CD8-positive, alpha-beta memory T cell (primary cell): ENCODE data around the gene AIP. TPM values are rescaled to one million over a fixed set of nuclear protein-coding genes. Genes with fewer than 3 reads are reported as not detected.
A peak's percentile ranks its signal among the peaks of the same experiment; 100 is the strongest.
"Not testable (repeated sequence)": the region's sequence is repeated elsewhere in the genome, so short reads cannot be mapped to it uniquely, and the experiment has no call there.

ENCODE experiments used
- CTCF ChIA-PET: fragments of 350-600 bp; sonication (Branson Sonifier 250); formaldehyde crosslinking; loops from one replicate; lab custom pipeline; 2021; ENCODE audit warnings: antibody characterized with exemption; lab: Charles Lee
- POLR2A ChIA-PET: fragments of 350-600 bp; sonication (Branson Sonifier 250); formaldehyde crosslinking; loops from one replicate; lab custom pipeline; 2021; ENCODE audit warnings: antibody characterized with exemption; lab: Charles Lee
- DNase-seq, 5 donors: peaks; one replicate each; pipeline versions ENCODE4 v3.0.0 to v3.0.0-alpha.2; 2020 to 2022; ENCODE audit warnings: mixed read lengths in 1 of 5
- H3K27ac ChIP-seq: one replicate; pipeline ENCODE4 v1.7.0; 2013; ENCODE audit warnings: low read depth, mild to moderate bottlenecking, low read length, moderate library complexity
- H3K27me3 ChIP-seq: 2 replicates; pipeline ENCODE4 v1.7.0; 2013; ENCODE audit warnings: low read length, mild to moderate bottlenecking; ENCODE audit not compliant: insufficient read depth, poor library complexity, severe bottlenecking
- H3K36me3 ChIP-seq: 2 replicates; pipeline ENCODE4 v1.7.0; 2013; ENCODE audit warnings: mild to moderate bottlenecking, low read length, moderate library complexity; ENCODE audit not compliant: insufficient read depth
- H3K4me1 ChIP-seq: 2 replicates; pipeline ENCODE4 v1.7.0; 2013; ENCODE audit warnings: mild to moderate bottlenecking, low read length, moderate library complexity; ENCODE audit not compliant: insufficient read depth
- H3K4me3 ChIP-seq: 2 replicates; pipeline ENCODE4 v1.7.0; 2013; ENCODE audit warnings: mild to moderate bottlenecking, low read length
- H3K9me3 ChIP-seq: 2 replicates; pipeline ENCODE4 v1.7.0; 2013; ENCODE audit warnings: mild to moderate bottlenecking, low read length
- H3K27ac Mint-ChIP-seq, 8 donors: one replicate each; pipeline ENCODE4 v1.8.0; 2020 to 2021; ENCODE audit warnings: mixed read lengths in 8 of 8, mild to moderate bottlenecking in 6 of 8, inconsistent platforms in 3 of 8, moderate library complexity in 3 of 8
- H3K27me3 Mint-ChIP-seq, 2 donors: one replicate each; pipeline ENCODE4 v1.8.0; 2020 to 2021; ENCODE audit warnings: mixed read lengths in 2 of 2, mild to moderate bottlenecking in 1 of 2, moderate library complexity in 1 of 2
- H3K36me3 Mint-ChIP-seq, 3 donors: one replicate each; pipeline ENCODE4 v1.8.0; 2020 to 2021; ENCODE audit warnings: mixed read lengths in 3 of 3, inconsistent platforms in 1 of 3, mild to moderate bottlenecking in 1 of 3
- H3K4me1 Mint-ChIP-seq, 3 donors: one replicate each; pipeline ENCODE4 v1.8.0; 2020 to 2021; ENCODE audit warnings: mixed read lengths in 3 of 3, inconsistent platforms in 1 of 3, mild to moderate bottlenecking in 1 of 3
- H3K4me3 Mint-ChIP-seq, 7 donors: one replicate each; pipeline ENCODE4 v1.8.0; 2020 to 2021; ENCODE audit warnings: mixed read lengths in 7 of 7, mild to moderate bottlenecking in 6 of 7, moderate library complexity in 4 of 7, inconsistent platforms in 2 of 7
- H3K9me3 Mint-ChIP-seq, 5 donors: one replicate each; pipeline ENCODE4 v1.8.0; 2020 to 2022; ENCODE audit warnings: mixed read lengths in 5 of 5, mild to moderate bottlenecking in 3 of 5, moderate library complexity in 2 of 5, inconsistent platforms in 1 of 5
- polyA plus RNA-seq: library from polyadenylated mRNA; unstranded; fragments of 300-500 nt; fragmentation: Illumina TruSeq; gene quantifications from one replicate; pipeline ENCODE4 v1.2.3, GENCODE V29; 2021
- total RNA-seq, 2 experiments: library from RNA; stranded (reverse); gene quantifications; one replicate each; pipeline ENCODE4 v1.2.3, GENCODE V29; 2021

Gene AIP
- total and polyA plus RNA-seq, 3 experiments from 2014 or later: 160 to 210 (median 171) TPM

DNA sequence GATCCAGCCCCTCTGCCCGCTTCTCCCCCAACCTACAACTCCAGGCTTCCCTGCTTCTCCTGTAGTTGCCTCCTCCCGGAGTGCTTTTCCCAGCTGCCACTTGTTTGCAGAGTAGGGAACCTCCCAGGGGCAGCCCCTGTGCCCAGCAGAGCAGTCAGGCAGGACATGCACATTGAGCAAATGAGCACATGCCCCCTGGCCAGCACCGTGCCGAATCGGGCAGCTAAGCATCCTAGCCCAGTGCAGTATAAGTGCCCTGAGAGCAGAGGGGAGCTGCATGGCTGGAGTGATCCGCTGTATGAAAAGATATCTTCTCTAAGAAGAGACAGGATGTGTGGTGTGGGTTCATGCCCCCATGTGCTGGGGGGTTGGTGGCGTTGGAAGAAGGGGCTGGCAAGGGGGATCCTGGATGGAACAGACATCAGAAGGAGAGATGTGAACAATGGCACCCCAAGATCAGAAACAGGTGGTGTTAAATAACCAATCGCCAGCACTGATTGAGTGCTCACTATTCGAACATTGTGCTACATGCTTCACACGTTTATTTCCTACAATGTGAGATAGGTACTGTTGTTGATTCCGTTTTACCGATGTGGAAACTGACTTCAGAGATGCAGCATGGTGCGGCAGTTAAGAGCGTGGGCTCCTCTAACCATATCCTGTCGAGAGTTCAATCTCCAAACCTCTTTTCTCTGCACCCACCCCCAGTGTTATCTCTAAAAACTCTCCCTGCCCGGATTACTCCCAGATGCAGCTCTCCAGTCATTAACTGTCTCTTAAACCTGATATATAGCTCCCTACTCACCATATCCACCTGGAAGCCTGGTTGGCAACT is 1.2 kb downstream of the AIP start:
- Mint-ChIP-seq H3K4me1 (peaks cover 55 to 67% (median 58%) of the 10 kb centered on the region in 3 donors), H3K4me3 (peak overlapping the region; percentile 87 to 99 (median 95)), H3K36me3 (peaks cover 4 to 40% (median 8%) of the 10 kb centered on the region in 3 donors), H3K9me3 (no peaks in the 10 kb centered on the region), H3K27ac (peak overlapping the region; percentile 90 to 100 (median 98)), H3K27me3 (no peaks in the 10 kb centered on the region)
- Histone ChIP-seq H3K4me3 (peak overlapping the region; percentile 96), H3K36me3 (peaks cover 13% of the 10 kb centered on the region), H3K9me3 (no peaks in the 10 kb centered on the region), H3K4me1 (peaks cover 57% of the 10 kb centered on the region), H3K27ac (peak overlapping the region; percentile 80), H3K27me3 (no peaks in the 10 kb centered on the region)
- DNase-seq: peak; percentile 24 to 85 (median 69)
- POLR2A ChIA-PET: interaction anchor here (1.0 to 4.1 kb wide), 13 partner anchors 8 to 243 kb away, joined by 3 to 38 read pairs (median 6); partner anchors contain the start of genes PITPNM1, POLD4, PPP1CA and PTPRCAP
- CTCF ChIA-PET: interaction anchor here (0.9 to 3.2 kb wide), 9 partner anchors 15 to 167 kb away, joined by 3 to 15 read pairs (median 4); partner anchors contain the start of genes PPP1CA, PTPRCAP and TMEM134

DNA sequence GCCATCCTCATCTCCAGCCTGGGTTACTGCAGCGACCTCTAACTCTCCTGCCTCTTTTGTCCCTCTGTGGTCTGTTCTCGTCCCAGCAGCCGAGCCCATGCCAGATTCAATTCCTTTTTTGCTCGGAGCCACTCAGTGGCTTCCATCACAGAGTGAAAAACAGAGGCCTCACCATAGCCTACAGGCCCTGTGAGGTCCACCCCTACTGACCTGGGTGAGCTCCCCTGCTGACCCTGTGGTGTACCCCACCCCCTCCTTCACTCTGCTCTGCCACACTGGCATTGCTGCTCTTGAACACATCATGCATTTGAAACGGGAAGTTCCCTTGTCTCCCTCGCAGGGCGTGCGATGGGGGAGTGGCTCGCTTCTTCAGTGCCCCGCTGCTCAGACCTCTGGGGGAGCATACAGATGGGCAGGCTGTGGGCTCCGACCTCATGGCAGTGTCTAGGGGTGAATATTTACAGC is 2.1 kb downstream of the AIP start:
- DNase-seq: peak; percentile 39 to 76 (median 57)
- Histone ChIP-seq H3K27me3 (no peaks in the 10 kb centered on the region), H3K27ac (peak overlapping the region; percentile 80), H3K9me3 (no peaks in the 10 kb centered on the region), H3K4me3 (peak overlapping the region; percentile 96), H3K4me1 (peaks cover 57% of the 10 kb centered on the region), H3K36me3 (peaks cover 20% of the 10 kb centered on the region)
- peaks cover 4 to 45% (median 12%) of the 10 kb centered on the region in 3 donors for H3K36me3 Mint-ChIP-seq
- ChIA-PET POLR2A (interaction anchor here (0.7 to 4.1 kb wide), 9 partner anchors 20 to 209 kb away, joined by 3 to 38 read pairs (median 7); partner anchors contain the start of genes PITPNM1, PPP1CA, PTPRCAP and RAD9A), CTCF (interaction anchor here (0.9 to 3.2 kb wide), 7 partner anchors 16 to 132 kb away, joined by 3 to 15 read pairs (median 5); partner anchors contain the start of genes PPP1CA, PTPRCAP and TMEM134)
- peak overlapping the region; percentile 90 to 100 (median 98) for H3K27ac Mint-ChIP-seq
- no peaks in the 10 kb centered on the region for H3K27me3 Mint-ChIP-seq
- no peaks in the 10 kb centered on the region for H3K9me3 Mint-ChIP-seq
- peaks cover 60 to 71% (median 62%) of the 10 kb centered on the region in 3 donors for H3K4me1 Mint-ChIP-seq
- H3K4me3 Mint-ChIP-seq: peak overlapping the region; percentile 87 to 99 (median 95)

DNA sequence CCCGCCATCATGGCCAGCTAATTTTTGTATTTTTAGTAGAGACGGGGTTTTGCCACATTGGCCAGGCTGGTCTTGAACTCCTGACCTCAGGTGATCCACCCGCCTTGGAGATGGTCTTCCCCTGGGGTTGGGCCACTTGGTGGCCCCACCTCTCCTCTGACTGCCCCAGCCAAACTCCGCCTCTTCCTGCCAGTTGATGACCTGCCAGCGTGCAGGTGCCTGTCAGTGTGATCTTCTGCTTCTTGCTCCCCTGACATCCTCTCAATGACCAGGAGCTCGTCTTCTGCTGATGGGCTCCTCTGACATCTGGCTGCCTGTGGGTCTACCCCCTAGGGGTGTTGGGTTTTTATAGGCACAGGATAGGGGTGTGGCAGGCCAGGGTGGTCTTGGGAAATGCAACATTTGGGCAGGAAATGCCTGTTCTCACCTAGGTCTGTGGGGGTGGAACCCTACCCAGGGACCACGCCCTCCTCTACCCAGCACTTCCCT is 3.1 kb downstream of the AIP start:
- H3K4me3 ChIP-seq: peak overlapping the region; percentile 41
- not testable (repeated sequence) for H3K27me3 Mint-ChIP-seq, H3K27me3 ChIP-seq, H3K9me3 ChIP-seq, H3K27ac ChIP-seq, H3K9me3 Mint-ChIP-seq
- CTCF ChIA-PET: interaction anchor here (0.9 to 3.2 kb wide), 7 partner anchors 17 to 135 kb away, joined by 3 to 15 read pairs (median 6); partner anchors contain the start of genes PITPNM1, PTPRCAP, RAD9A and TMEM134
- peaks cover 57% of the 10 kb centered on the region for H3K4me1 ChIP-seq
- peak overlapping the region; percentile 79 to 96 (median 87) for H3K4me3 Mint-ChIP-seq
- peaks cover 21% of the 10 kb centered on the region for H3K36me3 ChIP-seq
- H3K4me1 Mint-ChIP-seq: peaks cover 60 to 73% (median 63%) of the 10 kb centered on the region in 3 donors
- peak overlapping the region; percentile 80 to 100 (median 94) for H3K27ac Mint-ChIP-seq
- POLR2A ChIA-PET: interaction anchor here (0.5 to 4.1 kb wide), 9 partner anchors 18 to 245 kb away, joined by 3 to 38 read pairs (median 4); partner anchors contain the start of genes PITPNM1, PTPRCAP and RAD9A
- peak; percentile 28 to 64 (median 46) for DNase-seq
- peaks cover 4 to 55% (median 12%) of the 10 kb centered on the region in 3 donors for H3K36me3 Mint-ChIP-seq

DNA sequence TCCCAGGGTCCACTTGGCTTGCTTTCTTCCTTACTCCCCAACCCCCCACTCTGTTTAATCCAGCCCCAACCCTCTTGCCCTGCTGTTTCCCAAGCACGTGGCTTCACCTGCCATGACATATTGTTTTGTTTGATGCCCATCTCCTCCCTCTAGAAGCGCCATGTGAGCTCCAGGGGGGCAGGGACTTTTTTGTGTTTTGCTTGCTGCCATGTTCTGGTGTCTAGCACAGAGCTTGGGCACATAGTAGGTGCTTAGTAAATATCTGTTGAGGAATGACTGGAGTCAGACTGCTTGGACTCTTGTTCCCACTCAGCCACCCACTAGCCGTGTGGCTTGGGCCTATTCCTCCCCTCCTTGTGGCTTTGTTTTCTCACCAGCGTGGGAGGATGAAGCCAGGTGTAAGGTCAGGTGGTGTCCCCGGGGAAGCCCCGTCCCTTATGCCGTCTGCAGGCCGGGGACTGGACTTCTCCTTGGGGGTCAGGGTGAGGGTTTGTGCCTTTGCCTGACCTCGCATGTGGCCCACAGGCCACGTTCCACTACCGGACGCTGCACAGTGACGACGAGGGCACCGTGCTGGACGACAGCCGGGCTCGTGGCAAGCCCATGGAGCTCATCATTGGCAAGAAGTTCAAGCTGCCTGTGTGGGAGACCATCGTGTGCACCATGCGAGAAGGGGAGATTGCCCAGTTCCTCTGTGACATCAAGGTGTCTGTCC is 3.8 kb downstream of the AIP start:
- H3K4me3 Mint-ChIP-seq: peak overlapping the region; percentile 79 to 96 (median 87)
- CTCF ChIA-PET: interaction anchor here (1.8 to 3.2 kb wide), 6 partner anchors 18 to 135 kb away, joined by 4 to 15 read pairs (median 6); partner anchors contain the start of genes PITPNM1, PTPRCAP, RAD9A and TMEM134
- peaks cover 21% of the 10 kb centered on the region for H3K36me3 ChIP-seq
- H3K27me3 ChIP-seq: no peaks in the 10 kb centered on the region
- H3K27ac ChIP-seq: no peak overlapping the region
- no peaks in the 10 kb centered on the region for H3K27me3 Mint-ChIP-seq
- peaks cover 60 to 75% (median 63%) of the 10 kb centered on the region in 3 donors for H3K4me1 Mint-ChIP-seq
- peaks cover 57% of the 10 kb centered on the region for H3K4me1 ChIP-seq
- H3K9me3 ChIP-seq: no peaks in the 10 kb centered on the region
- H3K9me3 Mint-ChIP-seq: no peaks in the 10 kb centered on the region
- peaks cover 4 to 61% (median 12%) of the 10 kb centered on the region in 3 donors for H3K36me3 Mint-ChIP-seq
- H3K27ac Mint-ChIP-seq: peak overlapping the region; percentile 80 to 100 (median 94)
- peak in 1 of 5 donors; percentile 31 for DNase-seq
- POLR2A ChIA-PET: interaction anchor here (0.5 to 4.1 kb wide), 9 partner anchors 18 to 246 kb away, joined by 3 to 38 read pairs (median 5); partner anchors contain the start of genes PITPNM1, PTPRCAP and RAD9A
- H3K4me3 ChIP-seq: peak overlapping the region; percentile 41

DNA sequence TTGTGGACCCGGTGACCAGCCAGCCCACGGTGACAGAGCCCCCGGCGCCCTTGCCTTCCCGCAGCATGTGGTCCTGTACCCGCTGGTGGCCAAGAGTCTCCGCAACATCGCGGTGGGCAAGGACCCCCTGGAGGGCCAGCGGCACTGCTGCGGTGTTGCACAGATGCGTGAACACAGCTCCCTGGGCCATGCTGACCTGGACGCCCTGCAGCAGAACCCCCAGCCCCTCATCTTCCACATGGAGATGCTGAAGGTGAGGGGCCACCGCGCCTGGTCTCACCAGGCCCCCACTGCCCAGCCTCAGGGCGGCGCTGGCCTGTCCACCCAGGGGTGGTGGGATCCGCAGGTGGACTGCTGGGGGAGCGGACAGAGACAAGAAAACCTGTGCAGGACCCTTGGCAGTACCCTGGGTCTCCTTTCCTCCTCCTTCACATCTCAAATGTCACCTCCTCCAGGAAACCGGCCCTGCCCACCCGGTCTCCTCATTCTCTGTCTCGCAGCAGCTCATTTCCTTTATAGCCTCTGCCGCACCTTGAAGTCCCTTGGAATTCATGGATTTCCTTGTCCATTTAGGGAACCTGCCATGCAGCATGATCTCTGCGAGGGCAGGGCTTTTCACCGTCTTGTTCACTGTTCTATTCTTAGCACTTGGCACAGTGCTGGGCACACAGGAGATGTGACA is 6.5 kb downstream of the AIP start:
- Mint-ChIP-seq H3K36me3 (peaks cover 4 to 70% (median 12%) of the 10 kb centered on the region in 3 donors), H3K27me3 (no peaks in the 10 kb centered on the region), H3K4me3 (peak overlapping the region in 1 of 7 donors; percentile 79), H3K9me3 (no peaks in the 10 kb centered on the region), H3K27ac (peak overlapping the region in 6 of 8 donors; percentile 47 to 93 (median 76)), H3K4me1 (peaks cover 41 to 54% (median 42%) of the 10 kb centered on the region in 3 donors)
- H3K27me3 ChIP-seq: no peaks in the 10 kb centered on the region
- no peak overlapping the region for H3K27ac ChIP-seq
- peaks cover 41% of the 10 kb centered on the region for H3K4me1 ChIP-seq
- no peaks in the 10 kb centered on the region for H3K9me3 ChIP-seq
- DNase-seq: no peak
- H3K4me3 ChIP-seq: no peak overlapping the region
- CTCF ChIA-PET: interaction anchor here (1.5 kb wide), 1 partner anchor 16 kb away, joined by 4 read pairs; the partner anchor contains the start of gene PITPNM1
- POLR2A ChIA-PET: interaction anchor here (0.5 to 1.2 kb wide), 2 partner anchors 52 to 87 kb away, joined by 5 to 10 read pairs; partner anchors contain the start of gene PTPRCAP
- peaks cover 27% of the 10 kb centered on the region for H3K36me3 ChIP-seq

DNA sequence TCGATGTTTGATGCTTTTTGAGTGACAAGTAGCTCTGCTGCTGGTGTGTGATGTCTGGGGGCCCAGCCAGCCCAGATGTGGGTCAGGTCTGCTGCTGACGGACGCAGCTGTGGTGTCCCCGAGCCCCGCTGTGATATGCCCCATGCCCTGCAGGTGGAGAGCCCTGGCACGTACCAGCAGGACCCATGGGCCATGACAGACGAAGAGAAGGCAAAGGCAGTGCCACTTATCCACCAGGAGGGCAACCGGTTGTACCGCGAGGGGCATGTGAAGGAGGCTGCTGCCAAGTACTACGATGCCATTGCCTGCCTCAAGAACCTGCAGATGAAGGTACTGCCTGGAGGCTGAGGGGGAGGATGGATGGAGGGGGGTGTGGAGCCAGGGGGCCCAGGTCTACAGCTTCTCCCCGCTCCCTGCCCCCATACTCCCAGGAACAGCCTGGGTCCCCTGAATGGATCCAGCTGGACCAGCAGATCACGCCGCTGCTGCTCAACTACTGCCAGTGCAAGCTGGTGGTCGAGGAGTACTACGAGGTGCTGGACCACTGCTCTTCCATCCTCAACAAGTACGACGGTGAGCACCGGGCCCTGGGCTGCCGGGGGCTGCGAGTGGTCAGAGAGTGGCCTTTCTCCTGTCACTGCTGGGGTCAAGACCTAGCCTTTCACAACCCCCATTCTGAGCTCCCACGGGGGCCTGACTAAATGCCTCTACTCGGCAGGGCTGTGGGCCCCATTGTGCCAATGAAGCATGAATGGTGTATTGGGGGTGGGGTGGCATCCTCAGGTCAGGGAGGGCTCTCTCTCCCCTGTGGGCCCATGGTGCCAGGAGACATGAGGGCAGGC is 7.3 kb downstream of the AIP start:
- H3K4me3 ChIP-seq: no peak overlapping the region
- no peaks in the 10 kb centered on the region for H3K9me3 Mint-ChIP-seq
- H3K4me3 Mint-ChIP-seq: no peak overlapping the region
- no peaks in the 10 kb centered on the region for H3K27me3 ChIP-seq
- DNase-seq: no peak
- H3K27me3 Mint-ChIP-seq: no peaks in the 10 kb centered on the region
- H3K36me3 ChIP-seq: peaks cover 27% of the 10 kb centered on the region
- H3K4me1 Mint-ChIP-seq: peaks cover 34 to 46% (median 34%) of the 10 kb centered on the region in 3 donors
- no peak overlapping the region for H3K27ac ChIP-seq
- peak overlapping the region; percentile 14 to 93 (median 61) for H3K27ac Mint-ChIP-seq
- CTCF ChIA-PET: no interaction called here
- H3K4me1 ChIP-seq: peaks cover 33% of the 10 kb centered on the region
- no peaks in the 10 kb centered on the region for H3K9me3 ChIP-seq
- H3K36me3 Mint-ChIP-seq: peaks cover 4 to 76% (median 12%) of the 10 kb centered on the region in 3 donors
- POLR2A ChIA-PET: interaction anchor here (0.5 to 1.2 kb wide), 3 partner anchors 13 to 87 kb away, joined by 3 to 10 read pairs (median 5); partner anchors contain the start of gene PTPRCAP
